Activated CD4-positive, alpha-beta T cell treated with anti-CD3 and anti-CD28 coated beads for 36 hours (primary cell): ENCODE results near the gene CAMK2B. TPM values are rescaled to one million over a fixed set of nuclear protein-coding genes. Genes with fewer than 3 reads are reported as not detected.

Experiments used
- ATAC-seq: fragments of 200-7000 bp; cut with Tn5 transposase; one replicate; pipeline ENCODE4 v1.10.0; 2021; ENCODE audit warnings: mild to moderate bottlenecking, moderate library complexity
- CTCF ChIA-PET: fragments of 350-600 bp; sonication (Branson Sonifier 250); formaldehyde crosslinking; loops from one replicate; lab custom pipeline; 2021; ENCODE audit warnings: antibody characterized with exemption; lab: Charles Lee
- POLR2A ChIA-PET: fragments of 350-600 bp; sonication (Branson Sonifier 250); formaldehyde crosslinking; loops from one replicate; lab custom pipeline; 2021; ENCODE audit warnings: antibody characterized with exemption, inconsistent platforms; lab: Charles Lee
- DNase-seq: peaks from one replicate; pipeline ENCODE4 v3.0.0-alpha.2; 2020
- H3K27ac Mint-ChIP-seq: one replicate; pipeline ENCODE4 v1.8.0; 2021; ENCODE audit warnings: mixed read lengths
- H3K27me3 Mint-ChIP-seq: one replicate; pipeline ENCODE4 v1.8.0; 2021; ENCODE audit warnings: mixed read lengths
- H3K36me3 Mint-ChIP-seq: one replicate; pipeline ENCODE4 v1.8.0; 2021; ENCODE audit warnings: low read depth, mixed read lengths
- H3K4me1 Mint-ChIP-seq: one replicate; pipeline ENCODE4 v1.8.0; 2021; ENCODE audit warnings: mixed read lengths
- H3K4me3 Mint-ChIP-seq: one replicate; pipeline ENCODE4 v1.8.0; 2021; ENCODE audit warnings: mild to moderate bottlenecking, moderate library complexity, mixed read lengths
- H3K9me3 Mint-ChIP-seq: one replicate; pipeline ENCODE4 v1.8.0; 2021; ENCODE audit warnings: low read depth, mixed read lengths
- intact Hi-C, 2 experiments: fragments of 100-400 bp; cut with DNase I in 1 of 2; cut with micrococcal nuclease in 1 of 2; formaldehyde crosslinking; loops; one replicate each; pipeline versions ENCODE4 v1.14.2 to v1.15.1; 2022 to 2024; cut with DNase I, micrococcal nuclease
- total RNA-seq, 2 experiments: library from RNA; stranded (reverse); gene quantifications; one replicate each; pipeline ENCODE4 v1.2.3, GENCODE V29; 2021

Gene CAMK2B
- total RNA-seq, 2 experiments from 2014 or later = 1.1 to 1.8 TPM

- H3K36me3 Mint-ChIP-seq = no peaks in the 10 kb centered on the region
- intact Hi-C loops = no loop called here
- no peaks in the 10 kb centered on the region for H3K27me3 Mint-ChIP-seq
- no peak for DNase-seq
- POLR2A ChIA-PET = no interaction called here
- no peak for ATAC-seq
- CTCF ChIA-PET = no interaction called here
- no peak overlapping the region for H3K4me3 Mint-ChIP-seq
- H3K4me1 Mint-ChIP-seq = peaks cover 6% of the 10 kb centered on the region
- no peak overlapping the region for H3K27ac Mint-ChIP-seq
- no peaks in the 10 kb centered on the region for H3K9me3 Mint-ChIP-seq
These were observed 134.2 kb downstream of the CAMK2B start for GRCh38 chr7:44191171-44191570.

- Mint-ChIP-seq H3K27ac (no peak overlapping the region), H3K27me3 (no peaks in the 10 kb centered on the region), H3K36me3 (no peaks in the 10 kb centered on the region), H3K4me1 (peaks cover 6% of the 10 kb centered on the region), H3K9me3 (no peaks in the 10 kb centered on the region), H3K4me3 (no peak overlapping the region)
- CTCF ChIA-PET = no interaction called here
- POLR2A ChIA-PET = no interaction called here
- DNase-seq = no peak
- intact Hi-C loops = no loop called here
- no peak for ATAC-seq
These were observed 135.2 kb downstream of the CAMK2B start for GRCh38 chr7:44189993-44190872.

GRCh38 chr7:44189286-44189992 lies 136.0 kb downstream of the CAMK2B start, which contains the start of gene GCK:
Gene GCK, minus strand, starts transcription at chr7:44189439. Its CDS starts 486 bp downstream, at chr7:44188953.
- no peaks in the 10 kb centered on the region for H3K36me3 Mint-ChIP-seq
- ChIA-PET POLR2A (no interaction called here), CTCF (no interaction called here)
- H3K27me3 Mint-ChIP-seq = no peaks in the 10 kb centered on the region
- ATAC-seq (no peak), DNase-seq (no peak)
- H3K4me3 Mint-ChIP-seq = no peak within 1 kb of the TSS
- intact Hi-C loops = no loop called here
- H3K9me3 Mint-ChIP-seq = no peaks in the 10 kb centered on the region
- no peak within 1 kb of the TSS for H3K27ac Mint-ChIP-seq
- H3K4me1 Mint-ChIP-seq = peaks cover 6% of the 10 kb centered on the region

DNA sequence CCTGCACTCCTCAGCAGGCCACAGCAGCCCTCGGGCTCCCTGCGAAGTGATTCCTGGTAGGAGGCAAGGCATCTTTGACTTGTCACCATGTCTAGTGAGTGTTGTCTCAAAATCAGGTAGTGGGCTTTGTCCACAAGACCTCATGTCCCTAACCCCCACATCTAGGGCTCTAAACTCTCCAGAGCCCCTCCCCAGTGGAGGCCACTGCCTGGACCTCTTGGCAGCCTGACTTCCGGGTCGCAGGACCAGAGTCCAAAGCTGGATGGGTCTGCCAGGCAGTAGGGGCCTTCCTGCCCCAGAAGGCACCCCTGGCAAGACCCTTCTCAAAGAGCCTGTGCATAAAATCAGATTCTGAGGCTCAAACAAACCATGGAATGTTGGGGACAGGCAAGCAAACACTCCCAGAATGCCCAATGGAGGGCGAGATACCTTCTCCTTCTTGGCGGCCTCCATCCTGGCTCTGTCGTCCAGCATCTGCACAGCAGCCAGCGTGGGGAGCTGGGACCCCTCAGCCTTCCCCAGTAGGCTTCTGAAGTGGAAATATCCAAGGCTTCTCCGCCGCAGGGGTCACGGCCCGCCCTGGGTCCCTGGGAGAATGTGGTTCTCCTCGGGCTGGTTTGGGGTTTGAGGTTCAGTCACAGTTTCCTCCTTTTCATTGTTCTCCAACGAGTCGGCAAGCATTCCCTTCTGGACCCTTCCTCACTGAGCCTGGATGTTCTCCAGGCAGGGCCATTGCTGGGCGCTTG lies 136.7 kb downstream of the CAMK2B start:
- Mint-ChIP-seq H3K27ac (no peak overlapping the region), H3K27me3 (no peaks in the 10 kb centered on the region), H3K36me3 (no peaks in the 10 kb centered on the region), H3K4me1 (no peaks in the 10 kb centered on the region), H3K9me3 (no peaks in the 10 kb centered on the region), H3K4me3 (no peak overlapping the region)
- POLR2A ChIA-PET = no interaction called here
- ATAC-seq (no peak), DNase-seq (no peak)
- intact Hi-C loops = no loop called here
- CTCF ChIA-PET = no interaction called here

DNA sequence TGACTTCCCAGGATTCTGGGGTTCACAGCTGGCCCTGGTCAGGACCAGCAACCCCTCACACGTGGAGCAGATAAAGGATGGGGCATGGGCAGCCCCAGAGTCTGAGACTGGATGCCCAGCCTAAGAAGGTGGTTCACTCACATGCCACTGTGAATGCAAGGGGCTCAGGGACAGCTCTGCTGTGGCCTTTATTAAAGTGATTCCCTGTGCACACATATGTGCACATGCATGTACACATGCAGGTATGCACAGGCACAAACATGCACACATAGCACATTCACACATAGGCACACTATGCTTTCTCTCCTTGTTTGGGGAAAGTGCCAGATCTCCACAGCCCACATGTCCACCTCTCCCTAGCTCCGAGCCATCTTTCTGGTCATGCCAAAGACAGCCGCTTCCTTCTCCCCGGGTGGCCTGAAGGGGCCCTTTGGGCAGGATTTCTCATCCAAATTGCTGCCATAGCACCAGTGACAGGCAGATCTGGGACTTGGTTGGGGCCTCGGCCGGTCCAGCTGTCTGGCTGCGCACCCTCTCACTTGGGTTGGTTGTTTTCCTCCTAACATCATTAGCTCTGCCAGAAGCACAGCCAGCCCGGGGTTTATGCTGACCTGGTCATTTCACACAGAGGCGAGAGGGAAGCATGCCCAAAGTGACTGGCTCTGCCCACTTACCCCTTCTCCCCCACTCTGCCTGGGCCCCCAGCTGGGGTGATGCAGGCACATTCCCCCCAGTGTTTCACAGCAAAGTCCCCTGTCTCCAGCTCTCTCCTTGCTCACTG lies 137.6 kb downstream of the CAMK2B start:
- no peaks in the 10 kb centered on the region for H3K36me3 Mint-ChIP-seq
- POLR2A ChIA-PET = no interaction called here
- ATAC-seq = no peak
- no peaks in the 10 kb centered on the region for H3K4me1 Mint-ChIP-seq
- CTCF ChIA-PET = no interaction called here
- no peaks in the 10 kb centered on the region for H3K27me3 Mint-ChIP-seq
- H3K27ac Mint-ChIP-seq = no peak overlapping the region
- no peak overlapping the region for H3K4me3 Mint-ChIP-seq
- intact Hi-C loops = no loop called here
- DNase-seq = no peak
- no peaks in the 10 kb centered on the region for H3K9me3 Mint-ChIP-seq

GRCh38 chr7:44186736-44187135 lies 138.7 kb downstream of the CAMK2B start:
- no peak overlapping the region for H3K27ac Mint-ChIP-seq
- no peaks in the 10 kb centered on the region for H3K4me1 Mint-ChIP-seq
- DNase-seq (no peak), ATAC-seq (no peak)
- no peak overlapping the region for H3K4me3 Mint-ChIP-seq
- no peaks in the 10 kb centered on the region for H3K36me3 Mint-ChIP-seq
- ChIA-PET CTCF (no interaction called here), POLR2A (interaction anchor here (0.6 kb wide), 1 partner anchor 301 kb away, joined by 8 read pairs; no protein-coding TSS in a partner anchor)
- peaks cover 2% of the 10 kb centered on the region for H3K9me3 Mint-ChIP-seq
- intact Hi-C loops = no loop called here
- H3K27me3 Mint-ChIP-seq = no peaks in the 10 kb centered on the region

DNA sequence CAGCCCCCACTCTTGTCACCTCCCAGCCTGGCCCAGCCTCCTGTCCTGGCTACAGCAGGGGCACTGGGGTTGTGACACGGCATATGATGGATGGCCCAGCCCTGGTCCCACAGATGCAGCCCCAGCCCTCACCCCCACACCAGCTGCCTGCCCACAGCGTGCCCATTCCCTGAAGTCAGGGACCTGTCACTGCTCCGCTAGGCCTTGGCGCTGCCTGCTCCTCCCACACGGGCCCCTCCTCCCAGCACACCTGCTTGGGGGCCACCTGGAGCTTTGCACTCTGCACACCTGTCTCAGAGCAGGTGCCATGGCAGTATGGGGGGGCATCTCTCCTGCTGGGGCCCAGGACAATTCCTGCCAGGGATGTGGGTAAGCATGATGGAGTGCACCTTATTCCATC lies 139.7 kb downstream of the CAMK2B start:
- H3K4me3 Mint-ChIP-seq = no peak overlapping the region
- no peaks in the 10 kb centered on the region for H3K4me1 Mint-ChIP-seq
- ATAC-seq = no peak
- peaks cover 2% of the 10 kb centered on the region for H3K9me3 Mint-ChIP-seq
- ChIA-PET POLR2A (no interaction called here), CTCF (no interaction called here)
- DNase-seq = no peak
- intact Hi-C loops = no loop called here
- no peak overlapping the region for H3K27ac Mint-ChIP-seq
- H3K36me3 Mint-ChIP-seq = no peaks in the 10 kb centered on the region
- H3K27me3 Mint-ChIP-seq = peaks cover 3% of the 10 kb centered on the region

GRCh38 chr7:44184873-44185446 lies 140.4 kb downstream of the CAMK2B start:
- POLR2A ChIA-PET = no interaction called here
- H3K36me3 Mint-ChIP-seq = no peaks in the 10 kb centered on the region
- H3K27me3 Mint-ChIP-seq = peaks cover 3% of the 10 kb centered on the region
- no peak overlapping the region for H3K27ac Mint-ChIP-seq
- intact Hi-C loops = no loop called here
- CTCF ChIA-PET = no interaction called here
- no peaks in the 10 kb centered on the region for H3K4me1 Mint-ChIP-seq
- DNase-seq (no peak), ATAC-seq (no peak)
- H3K4me3 Mint-ChIP-seq = no peak overlapping the region
- H3K9me3 Mint-ChIP-seq = peaks cover 2% of the 10 kb centered on the region

GRCh38 chr7:44184206-44184872 lies 141.1 kb downstream of the CAMK2B start:
- no peak for DNase-seq
- CTCF ChIA-PET = no interaction called here
- Mint-ChIP-seq H3K36me3 (no peaks in the 10 kb centered on the region), H3K27ac (no peak overlapping the region), H3K9me3 (peaks cover 2% of the 10 kb centered on the region), H3K4me1 (no peaks in the 10 kb centered on the region), H3K27me3 (peaks cover 3% of the 10 kb centered on the region), H3K4me3 (no peak overlapping the region)
- ATAC-seq = no peak
- POLR2A ChIA-PET = no interaction called here
- intact Hi-C loops = no loop called here

DNA sequence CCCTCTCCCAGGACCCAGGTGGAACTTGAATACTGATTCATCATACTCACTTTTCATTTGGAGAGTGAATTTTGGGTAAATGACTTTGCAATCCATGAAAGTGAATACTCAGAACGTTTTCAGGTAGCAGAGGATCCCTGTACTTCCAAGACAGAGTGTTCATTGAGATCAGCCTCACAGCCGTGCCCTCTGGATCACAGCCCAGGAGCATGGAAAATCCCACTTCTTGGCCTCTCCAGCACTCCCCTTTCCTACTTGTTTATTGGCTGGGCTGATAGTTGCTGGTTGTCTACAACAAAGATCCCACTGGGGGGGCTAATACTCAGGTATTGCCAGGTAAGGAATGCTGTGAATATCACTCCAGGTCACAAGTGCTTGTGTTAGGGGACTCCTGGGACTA lies 142.0 kb downstream of the CAMK2B start:
- Mint-ChIP-seq H3K4me1 (no peaks in the 10 kb centered on the region), H3K4me3 (no peak overlapping the region), H3K27ac (no peak overlapping the region), H3K36me3 (no peaks in the 10 kb centered on the region), H3K9me3 (peaks cover 2% of the 10 kb centered on the region), H3K27me3 (peaks cover 3% of the 10 kb centered on the region)
- ATAC-seq = no peak
- DNase-seq = no peak
- POLR2A ChIA-PET = no interaction called here
- intact Hi-C loops = no loop called here
- CTCF ChIA-PET = interaction anchor here (1.1 kb wide), 1 partner anchor 11 kb away, joined by 3 read pairs; no protein-coding TSS in a partner anchor
